ENCODE measurements around the gene RBPJL.
A peak's percentile ranks its signal among the peaks of the same experiment; 100 is the strongest.

Gene RBPJL

GRCh38 chr20:45306431-45306982, at the start of gene RBPJL:
TSS of gene RBPJL (plus strand) at chr20:45306840. CDS start at chr20:45306923, 83 bp downstream.
- no peak for DNase-seq

- DNase-seq = no peak
Observed at GRCh38 chr20:45257161-45257560, 49.5 kb upstream of the RBPJL start.

GRCh38 chr20:45257711-45258110, 48.9 kb upstream of the RBPJL start:
- no peak for DNase-seq

GRCh38 chr20:45258259-45258658, 48.4 kb upstream of the RBPJL start:
- no peak for DNase-seq

GRCh38 chr20:45258664-45259063, 48.0 kb upstream of the RBPJL start:
- DNase-seq = no peak

GRCh38 chr20:45263556-45264266, 42.9 kb upstream of the RBPJL start:
- no peak for DNase-seq

GRCh38 chr20:45266977-45267376, 39.7 kb upstream of the RBPJL start:
- DNase-seq = no peak

GRCh38 chr20:45268531-45268930, 38.1 kb upstream of the RBPJL start:
- no peak for DNase-seq

- no peak for DNase-seq
Observed at GRCh38 chr20:45269056-45269455, 37.6 kb upstream of the RBPJL start.

- DNase-seq = no peak
Observed at GRCh38 chr20:45269754-45270270, 36.8 kb upstream of the RBPJL start.

GRCh38 chr20:45275338-45275737, 31.3 kb upstream of the RBPJL start:
- no peak for DNase-seq

GRCh38 chr20:45279992-45280391, 26.6 kb upstream of the RBPJL start:
- DNase-seq = no peak

- no peak for DNase-seq
Observed at GRCh38 chr20:45282700-45283550, 23.7 kb upstream of the RBPJL start.

GRCh38 chr20:45283551-45284057, 23.0 kb upstream of the RBPJL start:
- no peak for DNase-seq

GRCh38 chr20:45288376-45288775, 18.3 kb upstream of the RBPJL start:
- DNase-seq = no peak

GRCh38 chr20:45288860-45289259, 17.8 kb upstream of the RBPJL start:
- DNase-seq = no peak

GRCh38 chr20:45289942-45290676, 16.5 kb upstream of the RBPJL start:
- DNase-seq = no peak

GRCh38 chr20:45290677-45291355, 15.8 kb upstream of the RBPJL start:
- peak; percentile 7 for DNase-seq

GRCh38 chr20:45291526-45291925, 15.1 kb upstream of the RBPJL start:
- DNase-seq = no peak

GRCh38 chr20:45292343-45292742, 14.3 kb upstream of the RBPJL start:
- DNase-seq = no peak

- peak; percentile 61 for DNase-seq
Observed at GRCh38 chr20:45293041-45294002, 13.3 kb upstream of the RBPJL start.
